Testis (tissue), 2 donors: Measurements from ENCODE around the gene PARL.

Experiments
- CTCF ChIP-seq, 3 experiments: fragments of 450-650 bp in 2 of 3; fragments of 200-600 bp in 1 of 3; sonication (generic) in 1 of 3; IDR thresholded peaks; one replicate each; pipeline ENCODE4 v1.5.1; 2016 to 2019; ENCODE audit warnings: antibody characterized with exemption in 3 of 3, mild to moderate bottlenecking in 2 of 3, moderate library complexity in 1 of 3
- POLR2A ChIP-seq: fragments of 450-650 bp; IDR thresholded peaks from one replicate; pipeline ENCODE4 v1.6.1; 2017; ENCODE audit warnings: antibody characterized with exemption, mild to moderate bottlenecking, moderate library complexity

- TF ChIP-seq CTCF (IDR thresholded peaks at IDR 0.05), result no peak
- TF ChIP-seq POLR2A, result no peak
Observed at GRCh38 chr3:183918178-183918577, 33.5 kb upstream of the PARL start.
